Activated T-cell treated with anti-CD3 and anti-CD28 coated beads, Interleukin-2, amount 50 U/mL, for 4 hours (primary cell): ENCODE data around the gene PARP8. TPM values are rescaled to one million over a fixed set of nuclear protein-coding genes. Genes with fewer than 3 reads are reported as not detected.
"Not testable (repeated sequence)": the region's sequence is repeated elsewhere in the genome, so short reads cannot be mapped to it uniquely, and the experiment has no call there.

ENCODE experiments used
- ATAC-seq, 2 donors: fragments of 200-7000 bp; cut with Tn5 transposase; one replicate each; pipeline ENCODE4 v1.10.0; 2021
- DNase-seq: peaks from one replicate; pipeline ENCODE4 v3.0.0-alpha.2; 2020
- H3K27me3 Mint-ChIP-seq: one replicate; pipeline ENCODE4 v1.8.0; 2021; ENCODE audit warnings: low read depth, mixed read lengths
- H3K36me3 Mint-ChIP-seq: one replicate; pipeline ENCODE4 v1.8.0; 2022; ENCODE audit warnings: mixed read lengths; ENCODE audit not compliant: insufficient read depth
- H3K4me1 Mint-ChIP-seq: one replicate; pipeline ENCODE4 v1.8.0; 2021; ENCODE audit warnings: low read depth, mixed read lengths
- H3K4me3 Mint-ChIP-seq: one replicate; pipeline ENCODE4 v1.8.0; 2021; ENCODE audit warnings: mild to moderate bottlenecking, moderate library complexity, mixed read lengths
- H3K9me3 Mint-ChIP-seq: one replicate; pipeline ENCODE4 v1.8.0; 2021; ENCODE audit warnings: mixed read lengths
- total RNA-seq, 3 donors: library from RNA; stranded (reverse); gene quantifications; one replicate each; pipeline ENCODE4 v1.2.1, GENCODE V29; 2021

The PARP8 gene
- 10 to 100 TPM; 12.4 to 22.3 (median 19.8) TPM for total RNA-seq

- H3K27me3 Mint-ChIP-seq = no peaks in the 10 kb centered on the region
- no peaks in the 10 kb centered on the region for H3K9me3 Mint-ChIP-seq
- ATAC-seq = peak; percentile 30 to 42
- peaks cover 40% of the 10 kb centered on the region for H3K4me1 Mint-ChIP-seq
- peak; percentile 41 for DNase-seq
- peaks cover 2% of the 10 kb centered on the region for H3K36me3 Mint-ChIP-seq
- peak within 1 kb of the TSS; percentile 97 for H3K4me3 Mint-ChIP-seq
Measured at GRCh38 chr5:50666261-50667022, at the start of gene PARP8. Gene PARP8, plus strand, starts transcription at chr5:50666637. Its CDS starts 459 bp downstream, at chr5:50667096.

GRCh38 chr5:50623666-50624065 lies 42.8 kb upstream of the PARP8 start:
- H3K4me1 Mint-ChIP-seq = peaks cover 2% of the 10 kb centered on the region

GRCh38 chr5:50634866-50635265 lies 31.6 kb upstream of the PARP8 start:
- not testable (repeated sequence) for H3K27me3 Mint-ChIP-seq, H3K4me3 Mint-ChIP-seq, DNase-seq, ATAC-seq, H3K9me3 Mint-ChIP-seq, H3K36me3 Mint-ChIP-seq
- H3K4me1 Mint-ChIP-seq = peaks cover 71% of the 10 kb centered on the region

More at GRCh38 chr5:50623666-50624065, 42.8 kb upstream of the PARP8 start:
- Mint-ChIP-seq H3K9me3 (peaks cover 6% of the 10 kb centered on the region), H3K36me3 (peaks cover 2% of the 10 kb centered on the region), H3K4me3 (no peak overlapping the region), H3K27me3 (no peaks in the 10 kb centered on the region)
- ATAC-seq = no peak
- no peak for DNase-seq

GRCh38 chr5:50637576-50637975 lies 28.9 kb upstream of the PARP8 start:
- H3K27me3 Mint-ChIP-seq, H3K9me3 Mint-ChIP-seq, ATAC-seq, H3K4me3 Mint-ChIP-seq, H3K36me3 Mint-ChIP-seq, DNase-seq: not testable (repeated sequence)
- H3K4me1 Mint-ChIP-seq = peaks cover 53% of the 10 kb centered on the region

- H3K4me1 Mint-ChIP-seq = peaks cover 15% of the 10 kb centered on the region
Measured at GRCh38 chr5:50646591-50646990, 19.8 kb upstream of the PARP8 start.

GRCh38 chr5:50647726-50648125 lies 18.7 kb upstream of the PARP8 start:
- H3K4me3 Mint-ChIP-seq = no peak overlapping the region
- peaks cover 15% of the 10 kb centered on the region for H3K4me1 Mint-ChIP-seq
- peaks cover under 1% of the 10 kb centered on the region for H3K9me3 Mint-ChIP-seq
- ATAC-seq (no peak), DNase-seq (no peak)
- H3K36me3 Mint-ChIP-seq = no peaks in the 10 kb centered on the region
- no peaks in the 10 kb centered on the region for H3K27me3 Mint-ChIP-seq

More at GRCh38 chr5:50646591-50646990, 19.8 kb upstream of the PARP8 start:
- H3K9me3 Mint-ChIP-seq = peaks cover 5% of the 10 kb centered on the region
- H3K4me3 Mint-ChIP-seq = no peak overlapping the region
- no peak for ATAC-seq
- H3K36me3 Mint-ChIP-seq = no peaks in the 10 kb centered on the region
- DNase-seq = no peak
- H3K27me3 Mint-ChIP-seq = no peaks in the 10 kb centered on the region

- H3K4me3 Mint-ChIP-seq = no peak overlapping the region
- no peaks in the 10 kb centered on the region for H3K9me3 Mint-ChIP-seq
- peaks cover 11% of the 10 kb centered on the region for H3K4me1 Mint-ChIP-seq
- no peaks in the 10 kb centered on the region for H3K36me3 Mint-ChIP-seq
- H3K27me3 Mint-ChIP-seq = no peaks in the 10 kb centered on the region
- DNase-seq = no peak
- ATAC-seq = no peak
Measured at GRCh38 chr5:50653946-50654345, 12.5 kb upstream of the PARP8 start.

GRCh38 chr5:50655067-50655809 lies 11.2 kb upstream of the PARP8 start:
- H3K27me3 Mint-ChIP-seq = no peaks in the 10 kb centered on the region
- no peak for ATAC-seq
- H3K4me3 Mint-ChIP-seq = no peak overlapping the region
- H3K4me1 Mint-ChIP-seq = peaks cover 11% of the 10 kb centered on the region
- peaks cover under 1% of the 10 kb centered on the region for H3K36me3 Mint-ChIP-seq
- no peaks in the 10 kb centered on the region for H3K9me3 Mint-ChIP-seq
- DNase-seq = no peak

GRCh38 chr5:50655810-50656205 lies 10.6 kb upstream of the PARP8 start:
- no peak for DNase-seq

GRCh38 chr5:50657044-50657443 lies 9.4 kb upstream of the PARP8 start:
- Mint-ChIP-seq H3K4me1 (peaks cover 11% of the 10 kb centered on the region), H3K27me3 (no peaks in the 10 kb centered on the region), H3K4me3 (no peak overlapping the region), H3K9me3 (no peaks in the 10 kb centered on the region), H3K36me3 (peaks cover 2% of the 10 kb centered on the region)
- DNase-seq (no peak), ATAC-seq (no peak)

More at GRCh38 chr5:50655810-50656205, 10.6 kb upstream of the PARP8 start:
- H3K27me3 Mint-ChIP-seq = no peaks in the 10 kb centered on the region
- no peak for ATAC-seq
- H3K9me3 Mint-ChIP-seq = no peaks in the 10 kb centered on the region
- H3K4me3 Mint-ChIP-seq = no peak overlapping the region
- H3K4me1 Mint-ChIP-seq = peaks cover 11% of the 10 kb centered on the region
- peaks cover 2% of the 10 kb centered on the region for H3K36me3 Mint-ChIP-seq

GRCh38 chr5:50658246-50658645 lies 8.2 kb upstream of the PARP8 start:
- Mint-ChIP-seq H3K27me3 (no peaks in the 10 kb centered on the region), H3K4me1 (peaks cover 11% of the 10 kb centered on the region), H3K4me3 (no peak overlapping the region), H3K9me3 (no peaks in the 10 kb centered on the region), H3K36me3 (peaks cover 2% of the 10 kb centered on the region)
- DNase-seq (no peak), ATAC-seq (no peak)

GRCh38 chr5:50663636-50664035 lies 2.8 kb upstream of the PARP8 start:
- peaks cover 20% of the 10 kb centered on the region for H3K4me1 Mint-ChIP-seq
- H3K36me3 Mint-ChIP-seq = peaks cover 2% of the 10 kb centered on the region
- H3K4me3 Mint-ChIP-seq = no peak overlapping the region
- no peaks in the 10 kb centered on the region for H3K9me3 Mint-ChIP-seq
- H3K27me3 Mint-ChIP-seq = no peaks in the 10 kb centered on the region
- DNase-seq (no peak), ATAC-seq (no peak)

- ATAC-seq (no peak), DNase-seq (no peak)
- Mint-ChIP-seq H3K4me1 (peaks cover 30% of the 10 kb centered on the region), H3K36me3 (peaks cover 2% of the 10 kb centered on the region), H3K4me3 (peak overlapping the region; percentile 92), H3K9me3 (no peaks in the 10 kb centered on the region), H3K27me3 (no peaks in the 10 kb centered on the region)
Measured at GRCh38 chr5:50665091-50665490, 1.3 kb upstream of the PARP8 start.

GRCh38 chr5:50665761-50666202 lies 655 bp upstream of the PARP8 start:
- H3K4me1 Mint-ChIP-seq = peaks cover 34% of the 10 kb centered on the region
- not testable (repeated sequence) for H3K36me3 Mint-ChIP-seq, ATAC-seq, H3K9me3 Mint-ChIP-seq, H3K27me3 Mint-ChIP-seq
- peak; percentile 19 for DNase-seq
- peak overlapping the region; percentile 92 for H3K4me3 Mint-ChIP-seq
